Stimulated activated CD4-positive, alpha-beta T cell treated with anti-CD3 and anti-CD28 coated beads, Interleukin-2, amount 100 ng/mL, for 4 hours (primary cell): ENCODE measurements around the gene REEP2.
"Not testable (repeated sequence)": the region's sequence is repeated elsewhere in the genome, so short reads cannot be mapped to it uniquely, and the experiment has no call there.

Experiments used
- DNase-seq: peaks from one replicate; pipeline ENCODE4 v3.0.0-alpha.2; 2020; ENCODE audit warnings: low read depth

REEP2 gene

GRCh38 chr5:138466125-138466899, 27.5 kb downstream of the REEP2 start:
- DNase-seq: peak; percentile 18

- no peak for DNase-seq
Measured at GRCh38 chr5:138466900-138467710, 28.2 kb downstream of the REEP2 start.

GRCh38 chr5:138467711-138468132, 28.9 kb downstream of the REEP2 start:
- no peak for DNase-seq

- no peak for DNase-seq
Measured at GRCh38 chr5:138468133-138468965, 29.5 kb downstream of the REEP2 start.

- DNase-seq: no peak
Measured at GRCh38 chr5:138468966-138469539, 30.2 kb downstream of the REEP2 start.

GRCh38 chr5:138469540-138470321, 30.9 kb downstream of the REEP2 start:
- peak; percentile 23 for DNase-seq

GRCh38 chr5:138470322-138471051, 31.6 kb downstream of the REEP2 start:
- no peak for DNase-seq

- no peak for DNase-seq
Measured at GRCh38 chr5:138471052-138471361, 32.1 kb downstream of the REEP2 start.

GRCh38 chr5:138472353-138472752, 33.5 kb downstream of the REEP2 start:
- no peak for DNase-seq

GRCh38 chr5:138473151-138473550, 34.3 kb downstream of the REEP2 start:
- not testable (repeated sequence) for DNase-seq

- DNase-seq: no peak
Measured at GRCh38 chr5:138476918-138477317, 38.1 kb downstream of the REEP2 start.

GRCh38 chr5:138482638-138483037, 43.8 kb downstream of the REEP2 start:
- DNase-seq: no peak

- no peak for DNase-seq
Measured at GRCh38 chr5:138488481-138488945, 49.7 kb downstream of the REEP2 start.

- no peak for DNase-seq
Measured at GRCh38 chr5:138489683-138490061, 50.8 kb downstream of the REEP2 start.

- no peak for DNase-seq
Measured at GRCh38 chr5:138490648-138491283, 51.9 kb downstream of the REEP2 start.

- no peak for DNase-seq
Measured at GRCh38 chr5:138491284-138491648, 52.4 kb downstream of the REEP2 start.

- DNase-seq: peak; percentile 78
Measured at GRCh38 chr5:138491669-138492559, 53.1 kb downstream of the REEP2 start.

GRCh38 chr5:138492560-138493045, 53.7 kb downstream of the REEP2 start:
- no peak for DNase-seq

- DNase-seq: no peak
Measured at GRCh38 chr5:138495351-138495750, 56.5 kb downstream of the REEP2 start.
